ENCODE results near the gene CORO6. TPM values are rescaled to one million over a fixed set of nuclear protein-coding genes. Genes with fewer than 3 reads are reported as not detected.

The CORO6 gene
- total and polyA plus RNA-seq, 2 donors from 2014 or later, result 2.1 to 5.9 TPM

- H3K4me3 ChIP-seq (ENCODE audit: low read length in 3 of 3), result peak overlapping the region; percentile 9 to 57 (median 41)
- no peaks in the 10 kb centered on the region for H3K9me3 ChIP-seq (ENCODE audit: control insufficient read depth in 2 of 3, insufficient read depth in 1 of 3, low read length in 3 of 3)
- peak; percentile 95 for TF ChIP-seq CTCF (IDR thresholded peaks at IDR 0.05; ENCODE audit: borderline replicate concordance, extremely low read depth, insufficient read depth)
- no peak for FAIRE-seq
- H3K36me3 ChIP-seq (ENCODE audit: control insufficient read depth in 2 of 3, insufficient read depth in 3 of 3, low read length in 3 of 3), result no peaks in the 10 kb centered on the region
- H3K4me1 ChIP-seq (ENCODE audit: control insufficient read depth in 2 of 3, insufficient read depth in 2 of 3, low read depth in 1 of 3, low read length in 3 of 3), result peaks cover 0 to 48% (median 27%) of the 10 kb centered on the region in 3 donors
- intact Hi-C loops (cut with DNase I), result no loop called here
- H3K27ac ChIP-seq (ENCODE audit: low read depth in 2 of 2, low read length in 2 of 2), result no peak overlapping the region
- DNase-seq, result peak; percentile 95 to 98 (median 97)
- H3K27me3 ChIP-seq (ENCODE audit: control insufficient read depth, insufficient read depth, low read length), result no peaks in the 10 kb centered on the region
- H3K9ac ChIP-seq (ENCODE audit: low read length in 3 of 3), result no peak overlapping the region
Observed at GRCh38 chr17:29591737-29592608, 30.7 kb downstream of the CORO6 start.

- peaks cover 0 to 53% (median 27%) of the 10 kb centered on the region in 3 donors for H3K4me1 ChIP-seq (ENCODE audit: control insufficient read depth in 2 of 3, insufficient read depth in 2 of 3, low read depth in 1 of 3, low read length in 3 of 3)
- intact Hi-C loops (cut with DNase I), result no loop called here
- DNase-seq, result peak in 3 of 5 donors; percentile 61 to 87 (median 69)
- FAIRE-seq, result no peak
- no peak overlapping the region for H3K9ac ChIP-seq (ENCODE audit: low read length in 3 of 3)
- TF ChIP-seq CTCF (IDR thresholded peaks at IDR 0.05; ENCODE audit: borderline replicate concordance, extremely low read depth, insufficient read depth), result no peak
- H3K27me3 ChIP-seq (ENCODE audit: control insufficient read depth, insufficient read depth, low read length), result no peaks in the 10 kb centered on the region
- H3K27ac ChIP-seq (ENCODE audit: low read depth in 2 of 2, low read length in 2 of 2), result peak overlapping the region in 1 of 2 donors; percentile 53
- H3K4me3 ChIP-seq (ENCODE audit: low read length in 3 of 3), result peak overlapping the region; percentile 9 to 57 (median 41)
- H3K9me3 ChIP-seq (ENCODE audit: control insufficient read depth in 2 of 3, insufficient read depth in 1 of 3, low read length in 3 of 3), result no peaks in the 10 kb centered on the region
- H3K36me3 ChIP-seq (ENCODE audit: control insufficient read depth in 2 of 3, insufficient read depth in 3 of 3, low read length in 3 of 3), result no peaks in the 10 kb centered on the region
Observed at GRCh38 chr17:29591146-29591736, 31.5 kb downstream of the CORO6 start.

DNA sequence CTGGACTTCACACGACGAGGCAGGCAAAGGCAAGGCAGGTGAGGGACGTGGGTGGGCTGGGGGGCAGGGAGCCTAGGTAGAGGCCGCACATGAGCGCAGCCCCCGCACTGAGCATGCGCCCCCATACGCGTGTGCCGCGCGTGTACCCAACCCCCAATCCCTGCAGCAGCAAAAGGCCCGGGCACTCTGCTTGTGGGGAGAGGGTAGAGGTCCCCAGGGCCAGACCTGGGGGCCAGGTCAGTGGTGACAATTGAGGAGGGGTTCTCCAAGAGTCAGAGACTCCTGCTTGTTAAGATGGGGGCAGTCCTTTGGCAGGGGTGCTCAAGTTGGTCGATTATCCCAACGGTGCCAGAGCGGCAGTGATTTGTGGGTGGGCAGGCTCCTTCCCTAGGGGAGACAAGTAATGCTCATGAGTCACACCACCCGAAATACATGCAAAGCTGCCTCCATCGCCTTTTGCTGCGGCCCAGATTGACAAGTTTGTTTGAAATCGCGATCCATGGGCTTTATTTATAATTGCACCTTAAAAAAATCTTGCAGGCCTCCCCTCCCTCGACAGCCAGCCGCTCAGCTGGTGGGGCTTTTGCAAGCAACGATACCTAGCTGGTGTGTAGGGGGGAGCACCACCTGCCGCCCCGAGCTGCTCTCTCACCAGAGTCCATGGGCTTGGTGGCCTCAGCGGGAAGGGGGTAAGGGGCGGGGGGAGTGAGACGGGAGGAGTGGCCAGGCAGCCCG, 32.1 kb downstream of the CORO6 start:
- Histone ChIP-seq H3K27ac (ENCODE audit: low read depth in 2 of 2, low read length in 2 of 2) (peak overlapping the region; percentile 51 to 53), H3K27me3 (ENCODE audit: control insufficient read depth, insufficient read depth, low read length) (no peaks in the 10 kb centered on the region), H3K36me3 (ENCODE audit: control insufficient read depth in 2 of 3, insufficient read depth in 3 of 3, low read length in 3 of 3) (no peaks in the 10 kb centered on the region), H3K4me1 (ENCODE audit: control insufficient read depth in 2 of 3, insufficient read depth in 2 of 3, low read depth in 1 of 3, low read length in 3 of 3) (peaks cover 0 to 53% (median 27%) of the 10 kb centered on the region in 3 donors), H3K9ac (ENCODE audit: low read length in 3 of 3) (peak overlapping the region in 1 of 3 donors; percentile 4), H3K4me3 (ENCODE audit: low read length in 3 of 3) (peak overlapping the region in 1 of 3 donors; percentile 76), H3K9me3 (ENCODE audit: control insufficient read depth in 2 of 3, insufficient read depth in 1 of 3, low read length in 3 of 3) (no peaks in the 10 kb centered on the region)
- intact Hi-C loops (cut with DNase I), result no loop called here
- DNase-seq (peak in 1 of 5 donors; percentile 81), FAIRE-seq (no peak)
- no peak for TF ChIP-seq CTCF (IDR thresholded peaks at IDR 0.05; ENCODE audit: borderline replicate concordance, extremely low read depth, insufficient read depth)

All from kidney (tissue), 14 donors.